H1 (cell line): Measurements from ENCODE around the gene CNPY3. TPM values are rescaled to one million over a fixed set of nuclear protein-coding genes. Genes with fewer than 3 reads are reported as not detected.

Experiments used
- CTCF ChIA-PET: fragments of 300-600 bp; sonication (Branson Sonifier 250); formaldehyde crosslinking; loops from one replicate; lab custom pipeline; 2021; ENCODE audit not compliant: partially characterized antibody; lab: Charles Lee
- POLR2A ChIA-PET: fragments of 300-600 bp; sonication (Branson Sonifier 250); formaldehyde crosslinking; loops from one replicate; lab custom pipeline; 2021; ENCODE audit warnings: inconsistent platforms; ENCODE audit not compliant: partially characterized antibody; lab: Charles Lee
- DNase-seq, 2 experiments: peaks; one replicate each; pipeline versions ENCODE4 v3.0.0 to v3.0.0-alpha.2; 2010 to 2022; ENCODE audit warnings: low spot score in 2 of 2, low read depth in 1 of 2, mixed read lengths in 1 of 2
- FAIRE-seq: peaks from 2 replicates; lab custom pipeline; 2011; peaks lifted over from hg19 to GRCh38; lab: Jason Lieb, UNC
- H2AFZ ChIP-seq: 2 replicates; pipeline ENCODE4 v1.8.1; 2012; ENCODE audit warnings: low read length, inconsistent platforms
- H2AK5ac ChIP-seq: 2 replicates; pipeline ENCODE4 v1.6.1; 2013; ENCODE audit warnings: low read depth, low read length
- H2BK120ac ChIP-seq: replicated peaks from 2 replicates; pipeline ENCODE3; 2013; ENCODE audit warnings: low read depth, low read length, inconsistent platforms
- H2BK12ac ChIP-seq: 2 replicates; pipeline ENCODE4 v1.6.1; 2013; ENCODE audit warnings: low read depth, low read length
- H2BK15ac ChIP-seq: 2 replicates; pipeline ENCODE4 v1.6.1; 2013; ENCODE audit warnings: low read length
- H2BK20ac ChIP-seq: 2 replicates; pipeline ENCODE4 v1.6.1; 2013; ENCODE audit warnings: low read length
- H2BK5ac ChIP-seq: 2 replicates; pipeline ENCODE4 v1.6.1; 2013; ENCODE audit warnings: low read depth, low read length
- H3K14ac ChIP-seq: 2 replicates; pipeline ENCODE4 v1.6.1; 2013; ENCODE audit warnings: inconsistent platforms; ENCODE audit not compliant: insufficient read length
- H3K18ac ChIP-seq: 2 replicates; pipeline ENCODE4 v1.6.1; 2013; ENCODE audit warnings: low read length; ENCODE audit errors: extremely low read depth
- H3K23ac ChIP-seq: 2 replicates; pipeline ENCODE4 v1.6.1; 2013; ENCODE audit warnings: inconsistent platforms; ENCODE audit not compliant: insufficient read length
- H3K23me2 ChIP-seq: 2 replicates; pipeline ENCODE4 v1.6.1; 2013; ENCODE audit warnings: low read depth, low read length
- H3K27ac ChIP-seq: 2 replicates; pipeline ENCODE4 v1.6.1; 2011; ENCODE audit warnings: low read depth, low read length, inconsistent platforms
- H3K27me3 ChIP-seq, 4 experiments: replicated peaks in 1 of 4; 1 replicate in 1 of 4; 2 replicates in 3 of 4; pipeline versions ENCODE4 v1.6.1 to v1.8.1; 2011 to 2013; ENCODE audit warnings: low read length in 3 of 4, mild to moderate bottlenecking in 3 of 4, inconsistent platforms in 2 of 4, mixed read lengths in 2 of 4, moderate library complexity in 1 of 4; ENCODE audit not compliant: control insufficient read depth in 3 of 4, insufficient read depth in 3 of 4; ENCODE audit errors: extremely low read depth in 1 of 4
- H3K36me3 ChIP-seq, 4 experiments: 2 replicates each; pipeline versions ENCODE4 v1.6.1 to v1.8.1; 2011 to 2013; ENCODE audit warnings: mild to moderate bottlenecking in 4 of 4, low read length in 3 of 4, moderate library complexity in 2 of 4, control low read depth in 1 of 4, inconsistent platforms in 1 of 4; ENCODE audit not compliant: insufficient read depth in 4 of 4, control insufficient read depth in 2 of 4
- H3K4ac ChIP-seq: replicated peaks from 2 replicates; pipeline ENCODE3; 2013; ENCODE audit warnings: low read length, low read depth, mixed read lengths, inconsistent platforms; ENCODE audit not compliant: insufficient read length
- H3K4me1 ChIP-seq, 4 experiments: replicated peaks in 1 of 4; 1 replicate in 1 of 4; 2 replicates in 3 of 4; pipeline versions ENCODE4 v1.6.1 to v1.8.1; 2011 to 2013; ENCODE audit warnings: low read length in 3 of 4, inconsistent platforms in 2 of 4, mixed read lengths in 1 of 4; ENCODE audit not compliant: insufficient read depth in 4 of 4, control insufficient read depth in 3 of 4
- H3K4me2 ChIP-seq, 2 experiments: 2 replicates each; pipeline versions ENCODE4 v1.6.1 to v1.8.1; 2011 to 2013; ENCODE audit warnings: low read depth in 2 of 2, low read length in 2 of 2, control low read depth in 1 of 2, inconsistent platforms in 1 of 2, mild to moderate bottlenecking in 1 of 2; ENCODE audit not compliant: insufficient read depth in 1 of 2
- H3K4me3 ChIP-seq, 4 experiments: fragments of 200-600, 300-600 bp in 1 of 4; sonication (generic), shearing (Covaris generic), sonication (Bioruptor Twin) in 1 of 4; 2 replicates each; pipeline versions ENCODE4 v1.5.1 to v1.8.1; 2011 to 2016; ENCODE audit warnings: low read length in 4 of 4, low read depth in 3 of 4, control low read depth in 2 of 4, inconsistent platforms in 2 of 4, mild to moderate bottlenecking in 2 of 4, mixed read lengths in 1 of 4, moderate library complexity in 1 of 4; ENCODE audit not compliant: insufficient read depth in 2 of 4; ENCODE audit errors: extremely low read depth in 1 of 4
- H3K56ac ChIP-seq: replicated peaks from 2 replicates; pipeline ENCODE3; 2013; ENCODE audit warnings: low read depth, mild to moderate bottlenecking, mixed read lengths, low read length, inconsistent platforms; ENCODE audit not compliant: insufficient read length
- H3K79me1 ChIP-seq: 2 replicates; pipeline ENCODE4 v1.6.1; 2013; ENCODE audit warnings: low read depth, low read length, control low read depth
- H3K79me2 ChIP-seq, 2 experiments: 2 replicates each; pipeline versions ENCODE4 v1.6.1 to v1.8.1; 2012 to 2013; ENCODE audit warnings: low read length in 2 of 2, mild to moderate bottlenecking in 2 of 2, inconsistent platforms in 1 of 2; ENCODE audit not compliant: insufficient read depth in 2 of 2, control insufficient read depth in 1 of 2
- H3K9ac ChIP-seq, 4 experiments: replicated peaks in 1 of 4; 1 replicate in 1 of 4; 2 replicates in 3 of 4; pipeline versions ENCODE4 v1.6.1 to v1.8.1; 2011 to 2013; ENCODE audit warnings: low read depth in 3 of 4, low read length in 3 of 4, control low read depth in 2 of 4, mild to moderate bottlenecking in 2 of 4, moderate library complexity in 2 of 4, inconsistent platforms in 1 of 4; ENCODE audit errors: extremely low read depth in 1 of 4
- H3K9me3 ChIP-seq, 2 experiments: 2 replicates each; pipeline versions ENCODE4 v1.6.1 to v1.8.1; 2012 to 2013; ENCODE audit warnings: mild to moderate bottlenecking in 2 of 2, moderate library complexity in 2 of 2, control low read depth in 1 of 2, inconsistent platforms in 1 of 2, low read depth in 1 of 2, low read length in 1 of 2, mixed read lengths in 1 of 2; ENCODE audit not compliant: insufficient read depth in 2 of 2
- H4K20me1 ChIP-seq, 2 experiments: replicated peaks in 1 of 2; 2 replicates each; pipeline versions ENCODE3 to v1.8.1; 2011 to 2013; ENCODE audit warnings: inconsistent platforms in 2 of 2, low read length in 2 of 2, mild to moderate bottlenecking in 1 of 2; ENCODE audit not compliant: insufficient read depth in 2 of 2, control insufficient read depth in 1 of 2
- H4K5ac ChIP-seq: 2 replicates; pipeline ENCODE4 v1.6.1; 2013; ENCODE audit warnings: low read length, low read depth, mixed read lengths, inconsistent platforms; ENCODE audit not compliant: insufficient read length
- H4K8ac ChIP-seq: 2 replicates; pipeline ENCODE4 v1.8.0; 2013; ENCODE audit warnings: mild to moderate bottlenecking, moderate library complexity, low read length, inconsistent platforms; ENCODE audit not compliant: insufficient read depth; ENCODE audit errors: extremely low read depth
- H4K91ac ChIP-seq: replicated peaks from 2 replicates; pipeline ENCODE3; 2013; ENCODE audit warnings: low read length, mixed read lengths, inconsistent platforms; ENCODE audit not compliant: insufficient read length
- ASH2L ChIP-seq: fragments of 200-600, 300-600 bp; sonication (generic); IDR thresholded peaks from one replicate; pipeline ENCODE4 v1.7.1; 2017; ENCODE audit warnings: low read length
- CBX5 ChIP-seq: fragments of 300-800, 300-1000 bp; sonication (generic); IDR thresholded peaks from 2 replicates; pipeline ENCODE4 v1.7.1; 2016; ENCODE audit warnings: antibody characterized with exemption, low read length, low read depth
- CBX8 ChIP-seq: fragments of 300-800, 300-1000 bp; sonication (generic); IDR thresholded peaks from 2 replicates; pipeline ENCODE4 v1.7.1; 2016; ENCODE audit warnings: low read depth, low read length, borderline replicate concordance
- CTBP2 ChIP-seq: IDR thresholded peaks from 2 replicates; pipeline ENCODE4 v1.7.0; 2011; ENCODE audit warnings: borderline replicate concordance, mild to moderate bottlenecking, moderate library complexity, mixed read lengths, low read length; ENCODE audit not compliant: insufficient read depth, insufficient read length
- HDAC6 ChIP-seq: IDR thresholded peaks from one replicate; pipeline ENCODE4 v1.7.1; 2012; ENCODE audit warnings: low read depth, mild to moderate bottlenecking, inconsistent platforms, low read length, moderate library complexity
- JUND ChIP-seq: IDR thresholded peaks from 2 replicates; pipeline ENCODE4 v1.6.1; 2011; ENCODE audit warnings: mild to moderate bottlenecking, improper control_type of control experiment, low read length
- POU5F1 ChIP-seq: IDR thresholded peaks from 2 replicates; pipeline ENCODE4 v1.6.1; 2011; ENCODE audit warnings: low read depth, mild to moderate bottlenecking, low read length, moderate library complexity
- RAD21 ChIP-seq, 2 experiments: IDR thresholded peaks in 1 of 2; conservative IDR thresholded peaks in 1 of 2; 2 replicates each; pipeline ENCODE4 v1.6.1; 2011; ENCODE audit warnings: low read depth in 2 of 2, low read length in 2 of 2, improper control_type of control experiment in 1 of 2, inconsistent platforms in 1 of 2, mild to moderate bottlenecking in 1 of 2, moderate library complexity in 1 of 2
- RXRA ChIP-seq: IDR thresholded peaks from 2 replicates; pipeline ENCODE4 v1.6.1; 2011; ENCODE audit warnings: low read depth, mild to moderate bottlenecking, low read length, moderate library complexity; ENCODE audit not compliant: insufficient read depth
- SIX5 ChIP-seq: IDR thresholded peaks from 2 replicates; pipeline ENCODE4 v1.6.1; 2011; ENCODE audit warnings: mild to moderate bottlenecking, low read depth, low read length
- SP1 ChIP-seq: IDR thresholded peaks from 2 replicates; pipeline ENCODE4 v1.6.1; 2011; ENCODE audit warnings: low read depth, low read length
- SP2 ChIP-seq: IDR thresholded peaks from 2 replicates; pipeline ENCODE4 v1.6.1; 2012; ENCODE audit warnings: mild to moderate bottlenecking, low read length, inconsistent platforms
- TAF1 ChIP-seq: IDR thresholded peaks from 2 replicates; pipeline ENCODE4 v1.6.1; 2011; ENCODE audit warnings: mild to moderate bottlenecking, low read depth, low read length
- YY1 ChIP-seq: IDR thresholded peaks from 2 replicates; pipeline ENCODE4 v1.6.1; 2011; ENCODE audit warnings: low read depth, mild to moderate bottlenecking, low read length
- WGBS, 2 experiments: shearing (Covaris generic) in 1 of 2; methylation state at CpG; one replicate each; pipeline versions ENCODE4 v1.1.6 to v1.1.7; 2013 to 2015; ENCODE audit warnings: low lambda C conversion rate in 2 of 2, mixed read lengths in 2 of 2, inconsistent platforms in 1 of 2, low coverage in 1 of 2, missing lambda C conversion rate in 1 of 2; ENCODE audit not compliant: insufficient replicate concordance in 2 of 2, insufficient coverage in 1 of 2, insufficient read length in 1 of 2; ENCODE audit errors: extremely low coverage in 1 of 2, missing lambda C conversion rate in 1 of 2; 5-methylcytosine and 5-hydroxymethylcytosine counted together
- polyA plus RNA-seq, 7 experiments: library from polyadenylated mRNA; depleted of rRNA in 3 of 7; stranded (reverse) in 5 of 7; unstranded in 2 of 7; fragments of >200 nt in 5 of 7; fragments of 200-250 nt in 2 of 7; gene quantifications; 1 replicate in 5 of 7; 2 replicates in 1 of 7; 4 replicates in 1 of 7; pipeline versions ENCODE4 v1.2.1 to v1.2.3, GENCODE V29; 2011 to 2013; ENCODE audit warnings: missing spikeins in 2 of 7, mixed read lengths in 2 of 7
- total RNA-seq: library from RNA; stranded (reverse); fragmentation: NEBNext Ultra II Directional; extraction: Animal tissue kit (Norgen Biotek cat#: 25700); gene quantifications from 2 replicates; pipeline ENCODE4 v1.2.1, GENCODE V29; 2021

The CNPY3 gene
- total and polyA plus RNA-seq, 2 of the 8 experiments (the other 6 are each of a cell fraction or from before 2014, with no cell fraction given), result 49.6 to 64.5 TPM

DNA sequence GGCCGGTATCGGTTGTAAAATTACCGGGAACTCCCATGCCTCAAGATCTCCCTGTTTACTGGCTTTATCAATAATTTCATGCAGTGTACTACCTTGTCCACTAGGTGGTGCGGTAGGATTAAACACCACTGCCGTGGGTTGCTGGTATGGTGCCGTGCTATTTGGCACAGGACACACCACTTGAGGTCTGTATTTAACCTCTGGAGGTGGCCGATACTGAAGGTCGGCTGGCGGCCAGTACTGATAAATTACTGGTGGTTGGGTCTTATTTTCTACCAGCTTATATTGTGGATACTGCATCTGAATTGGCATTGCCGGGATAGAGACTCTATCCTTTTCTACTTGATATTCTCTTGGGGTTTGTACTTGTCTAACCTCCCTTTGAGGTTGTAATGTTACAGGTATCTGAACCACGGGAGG, 27.7 kb upstream of the CNPY3 start:
- Histone ChIP-seq H3K4me3 (no peak overlapping the region), H4K5ac (no peak overlapping the region), H3K23ac (no peak overlapping the region), H3K27me3 (no peaks in the 10 kb centered on the region), H4K20me1 (no peaks in the 10 kb centered on the region), H2AK5ac (no peak overlapping the region), H4K8ac (no peak overlapping the region), H4K91ac (no peak overlapping the region), H3K14ac (no peak overlapping the region), H2BK15ac (no peak overlapping the region), H3K56ac (no peak overlapping the region), H2BK5ac (no peak overlapping the region), H3K79me1 (no peaks in the 10 kb centered on the region; the same call in 1 of the 2 replicates), H3K4me2 (no peak overlapping the region), H3K18ac (no peak overlapping the region), H2BK20ac (no peak overlapping the region), H3K4ac (no peak overlapping the region), H2AFZ (no peak overlapping the region), H2BK120ac (no peak overlapping the region), H3K79me2 (no peaks in the 10 kb centered on the region), H3K23me2 (no peaks in the 10 kb centered on the region), H3K9me3 (no peaks in the 10 kb centered on the region), H3K36me3 (no peaks in the 10 kb centered on the region), H3K27ac (no peak overlapping the region), H2BK12ac (no peak overlapping the region), H3K4me1 (peaks cover 2 to 8% (median 7%) of the 10 kb centered on the region in 4 experiments; a peak in 5 of 7 replicates), H3K9ac (no peak overlapping the region)
- FAIRE-seq (peak; percentile 86), DNase-seq (peak in 1 of 2 experiments; percentile 75)
- ChIA-PET CTCF (interaction anchor here (0.6 to 3.0 kb wide), 27 partner anchors 8 to 256 kb away, joined by 3 to 21 read pairs (median 4); partner anchors contain the start of genes CNPY3, KLHDC3, MEA1 and PPP2R5D), POLR2A (interaction anchor here (0.8 to 3.4 kb wide), 6 partner anchors 9 to 28 kb away, joined by 3 to 12 read pairs (median 4); partner anchors contain the start of genes CNPY3 and RPL7L1)
- 36% methylated on average over 11 of the region's 11 CpGs; no CpG with 5 or more reads in 1 of the 2 experiments for WGBS, 2 experiments
- no peak for TF ChIP-seq SP1
- no peak for TF ChIP-seq YY1
- TF ChIP-seq ASH2L, result no peak
- peak; percentile 96 for TF ChIP-seq RAD21 (IDR thresholded peaks at IDR 0.05 in 1 of 2, conservative IDR thresholded peaks at IDR 0.05 in 1 of 2; ENCODE audit: low read depth in 2 of 2, low read length in 2 of 2)
- 0 out of 2 replicates have a peak, but pooled peaks have one; percentile 53 for TF ChIP-seq RXRA
- 0 out of 2 replicates have a peak, but pooled peaks have one; percentile 22 for TF ChIP-seq TAF1
- TF ChIP-seq CBX5, result no peak
- TF ChIP-seq CBX8, result no peak
- no peak for TF ChIP-seq POU5F1
- no peak for TF ChIP-seq JUND
- no peak for TF ChIP-seq CTBP2
- TF ChIP-seq SP2, result no peak
- TF ChIP-seq HDAC6, result no peak
- TF ChIP-seq SIX5, result no peak
